GM12892 (cell line): ENCODE data around the gene MYLIP.

Source experiments
- POLR2A ChIP-seq: IDR thresholded peaks from 2 replicates; pipeline ENCODE4 v1.6.1; 2011; ENCODE audit warnings: low read depth, low read length, control low read depth
- POLR2AphosphoS5 ChIP-seq: IDR thresholded peaks from 2 replicates; pipeline ENCODE4 v1.6.1; 2011; ENCODE audit warnings: low read depth, low read length, control low read depth
- TAF1 ChIP-seq: IDR thresholded peaks from 2 replicates; pipeline ENCODE4 v1.6.1; 2011; ENCODE audit warnings: low read depth, mild to moderate bottlenecking, control low read depth, low read length, borderline replicate concordance

- TF ChIP-seq POLR2AphosphoS5 (no peak), POLR2A (no peak), TAF1 (no peak)
These were observed 8.0 kb downstream of the MYLIP start for GRCh38 chr6:16136621-16137450.
